Upper lobe of right lung (tissue), 1 donor: Measurements from ENCODE around the gene TRMU. TPM values are rescaled to one million over a fixed set of nuclear protein-coding genes. Genes with fewer than 3 reads are reported as not detected.

ENCODE experiments used
- ATAC-seq: fragments of 200-7000 bp; cut with Tn5 transposase; one replicate; pipeline ENCODE4 v1.9.1; 2020; ENCODE audit warnings: mild to moderate bottlenecking, moderate library complexity
- DNase-seq: peaks from one replicate; pipeline ENCODE4 v3.0.0-alpha.2; 2020
- H3K27ac ChIP-seq: fragments of 200-600 bp; one replicate; pipeline ENCODE4 v1.8.0; 2022
- H3K27me3 ChIP-seq: fragments of 200-600 bp; one replicate; pipeline ENCODE4 v1.8.0; 2022; ENCODE audit warnings: mild to moderate bottlenecking
- H3K36me3 ChIP-seq: fragments of 200-600 bp; one replicate; pipeline ENCODE4 v1.8.0; 2022
- H3K4me1 ChIP-seq: fragments of 200-600 bp; one replicate; pipeline ENCODE4 v1.8.0; 2022
- H3K4me3 ChIP-seq: fragments of 200-600 bp; one replicate; pipeline ENCODE4 v1.8.0; 2022; ENCODE audit warnings: mild to moderate bottlenecking
- H3K9me3 ChIP-seq: fragments of 200-600 bp; one replicate; pipeline ENCODE4 v1.8.0; 2022
- CTCF ChIP-seq: fragments of 200-600 bp; IDR thresholded peaks from one replicate; pipeline ENCODE4 v1.8.0; 2022; ENCODE audit warnings: antibody characterized with exemption
- intact Hi-C: fragments of 100-400 bp; cut with DNase I; formaldehyde crosslinking; loops from one replicate; pipeline ENCODE4 v1.11.0; 2022
- total RNA-seq: library from RNA; stranded (reverse); fragmentation: NEBNext Ultra II Directional; extraction: Animal tissue kit (Norgen Biotek cat#: 25700); gene quantifications from one replicate; pipeline ENCODE4 v1.2.1, GENCODE V29; 2021
- donor health status: DM: no; HTN: yes; CAD: no; lungs with severe emphysema.

Gene TRMU
- total RNA-seq, 1 donor from 2014 or later = 34.9 TPM

- peaks cover 12% of the 10 kb centered on the region for H3K4me1 ChIP-seq
- no peak overlapping the region for H3K27ac ChIP-seq
- H3K36me3 ChIP-seq = peaks cover 39% of the 10 kb centered on the region
- TF ChIP-seq CTCF = no peak
- ATAC-seq = no peak
- H3K4me3 ChIP-seq = no peak overlapping the region
- intact Hi-C loops = no loop called here
- no peaks in the 10 kb centered on the region for H3K27me3 ChIP-seq
- no peaks in the 10 kb centered on the region for H3K9me3 ChIP-seq
- no peak for DNase-seq
These were observed 46.1 kb upstream of the TRMU start for GRCh38 chr22:46289244-46289891.

- no peak overlapping the region for H3K4me3 ChIP-seq
- H3K9me3 ChIP-seq = no peaks in the 10 kb centered on the region
- ATAC-seq (no peak), DNase-seq (no peak)
- peaks cover 30% of the 10 kb centered on the region for H3K36me3 ChIP-seq
- intact Hi-C loops = no loop called here
- peaks cover 12% of the 10 kb centered on the region for H3K4me1 ChIP-seq
- TF ChIP-seq CTCF = no peak
- no peaks in the 10 kb centered on the region for H3K27me3 ChIP-seq
- no peak overlapping the region for H3K27ac ChIP-seq
These were observed 45.2 kb upstream of the TRMU start for GRCh38 chr22:46290121-46290842.

- DNase-seq (no peak), ATAC-seq (no peak)
- TF ChIP-seq CTCF = no peak
- no peaks in the 10 kb centered on the region for H3K27me3 ChIP-seq
- H3K4me3 ChIP-seq = no peak overlapping the region
- no peak overlapping the region for H3K27ac ChIP-seq
- intact Hi-C loops = no loop called here
- H3K4me1 ChIP-seq = peaks cover 18% of the 10 kb centered on the region
- no peaks in the 10 kb centered on the region for H3K9me3 ChIP-seq
- peaks cover 25% of the 10 kb centered on the region for H3K36me3 ChIP-seq
These were observed 44.4 kb upstream of the TRMU start for GRCh38 chr22:46290843-46291785.

- H3K27ac ChIP-seq = no peak overlapping the region
These were observed 43.3 kb upstream of the TRMU start for GRCh38 chr22:46292173-46292572.

More at GRCh38 chr22:46292173-46292572, 43.3 kb upstream of the TRMU start:
- Histone ChIP-seq H3K4me3 (no peak overlapping the region), H3K27me3 (no peaks in the 10 kb centered on the region), H3K9me3 (no peaks in the 10 kb centered on the region), H3K36me3 (peaks cover 15% of the 10 kb centered on the region), H3K4me1 (peaks cover 23% of the 10 kb centered on the region)
- intact Hi-C loops = no loop called here
- ATAC-seq (no peak), DNase-seq (no peak)
- no peak for TF ChIP-seq CTCF
